Measurements from ENCODE around the gene FAM222B. TPM values are rescaled to one million over a fixed set of nuclear protein-coding genes. Genes with fewer than 3 reads are reported as not detected.

Gene FAM222B
- total and polyA plus RNA-seq, 9 of the 15 experiments (the other 6 are each of a cell fraction or from before 2014, with no cell fraction given) = 4.0 to 34.6 (median 7.5) TPM

DNA sequence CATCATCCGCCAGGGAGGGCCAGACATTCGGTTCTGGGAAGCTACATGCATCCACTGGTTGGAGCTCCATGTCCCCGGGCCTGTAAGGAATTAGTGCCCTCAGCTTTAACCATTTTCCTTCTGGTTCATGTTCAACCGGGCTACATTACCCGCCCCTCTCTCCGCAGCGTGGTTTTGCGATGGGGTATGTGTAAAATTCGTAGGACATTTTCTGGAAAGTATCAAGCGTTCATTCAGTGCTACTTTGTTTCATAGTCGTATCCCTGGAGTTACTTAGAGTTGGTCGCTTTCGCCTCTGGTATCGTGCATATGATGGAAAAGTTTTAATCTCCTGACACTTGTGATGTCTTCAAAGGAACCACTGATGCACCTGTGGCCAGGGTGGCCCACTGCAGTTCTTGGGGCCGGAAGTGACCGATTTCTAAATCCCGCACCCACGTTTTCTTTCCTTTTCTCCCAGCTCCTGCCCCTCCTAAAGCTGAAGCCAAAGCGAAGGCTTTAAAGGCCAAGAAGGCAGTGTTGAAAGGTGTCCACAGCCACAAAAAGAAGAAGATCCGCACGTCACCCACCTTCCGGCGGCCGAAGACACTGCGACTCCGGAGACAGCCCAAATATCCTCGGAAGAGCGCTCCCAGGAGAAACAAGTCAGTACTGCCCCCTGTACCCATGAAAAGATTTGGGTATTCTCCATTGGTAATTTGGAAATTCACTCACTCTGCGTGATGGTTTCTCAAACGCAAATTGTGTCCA, 122.2 kb downstream of the FAM222B start (continued):
- TF ChIP-seq CTCF (IDR thresholded peaks at IDR 0.05 in 2 of 3, conservative IDR thresholded peaks at IDR 0.05 in 1 of 3; ENCODE audit: insufficient read depth in 2 of 3, low read depth in 1 of 3, low read length in 3 of 3) = peak; percentile 45 to 53 (median 49)
- TF ChIP-seq HNRNPLL (IDR thresholded peaks at IDR 0.05; ENCODE audit: low read depth, low read length, poor library complexity, severe bottlenecking) = no peak
- TF ChIP-seq TFE3 (CRISPR knock-in tag; IDR thresholded peaks at IDR 0.05) = no peak
- TF ChIP-seq CXXC5 (CRISPR knock-in tag; IDR thresholded peaks at IDR 0.05) = no peak
- peak; percentile 31 to 55; a peak in 2 of 4 replicates for TF ChIP-seq MAZ (CRISPR knock-in tag; conservative IDR thresholded peaks at IDR 0.05 in 1 of 2, IDR thresholded peaks at IDR 0.05 in 1 of 2)
- TF ChIP-seq PML (IDR thresholded peaks at IDR 0.05; ENCODE audit: low read length) = 0 out of 2 replicates have a peak, but pooled peaks have one; percentile 69
- TF ChIP-seq MYC (IDR thresholded peaks at IDR 0.05; ENCODE audit: low read depth, low read length) = no peak
- no peak; the same call in none of the 2 replicates for TF ChIP-seq MYC (CRISPR knock-in tag; IDR thresholded peaks at IDR 0.05; ENCODE audit: borderline replicate concordance, low read depth)
- TF ChIP-seq FOXO4 (CRISPR knock-in tag; IDR thresholded peaks at IDR 0.05) = no peak
- TF ChIP-seq, protein P1, sequence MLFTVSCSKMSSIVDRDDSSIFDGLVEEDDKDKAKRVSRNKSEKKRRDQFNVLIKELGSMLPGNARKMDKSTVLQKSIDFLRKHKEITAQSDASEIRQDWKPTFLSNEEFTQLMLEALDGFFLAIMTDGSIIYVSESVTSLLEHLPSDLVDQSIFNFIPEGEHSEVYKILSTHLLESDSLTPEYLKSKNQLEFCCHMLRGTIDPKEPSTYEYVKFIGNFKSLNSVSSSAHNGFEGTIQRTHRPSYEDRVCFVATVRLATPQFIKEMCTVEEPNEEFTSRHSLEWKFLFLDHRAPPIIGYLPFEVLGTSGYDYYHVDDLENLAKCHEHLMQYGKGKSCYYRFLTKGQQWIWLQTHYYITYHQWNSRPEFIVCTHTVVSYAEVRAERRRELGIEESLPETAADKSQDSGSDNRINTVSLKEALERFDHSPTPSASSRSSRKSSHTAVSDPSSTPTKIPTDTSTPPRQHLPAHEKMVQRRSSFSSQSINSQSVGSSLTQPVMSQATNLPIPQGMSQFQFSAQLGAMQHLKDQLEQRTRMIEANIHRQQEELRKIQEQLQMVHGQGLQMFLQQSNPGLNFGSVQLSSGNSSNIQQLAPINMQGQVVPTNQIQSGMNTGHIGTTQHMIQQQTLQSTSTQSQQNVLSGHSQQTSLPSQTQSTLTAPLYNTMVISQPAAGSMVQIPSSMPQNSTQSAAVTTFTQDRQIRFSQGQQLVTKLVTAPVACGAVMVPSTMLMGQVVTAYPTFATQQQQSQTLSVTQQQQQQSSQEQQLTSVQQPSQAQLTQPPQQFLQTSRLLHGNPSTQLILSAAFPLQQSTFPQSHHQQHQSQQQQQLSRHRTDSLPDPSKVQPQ (CRISPR knock-in tag; IDR thresholded peaks at IDR 0.05; ENCODE audit: borderline replicate concordance) = no peak
- no peak for TF ChIP-seq C11orf30 (IDR thresholded peaks at IDR 0.05; ENCODE audit: low read depth)
- TF ChIP-seq KHSRP (IDR thresholded peaks at IDR 0.05) = 0 out of 2 replicates have a peak, but pooled peaks have one; percentile 42

Measured in K562 (cell line).